Lung (tissue), 12 donors: ENCODE measurements around the gene SEMA5A. TPM values are rescaled to one million over a fixed set of nuclear protein-coding genes. Genes with fewer than 3 reads are reported as not detected.

Experiments
- ATAC-seq: fragments of 200-7000 bp; cut with Tn5 transposase; one replicate; pipeline ENCODE4 v1.9.1; 2020; ENCODE audit warnings: moderate number of reproducible peaks; ENCODE audit not compliant: insufficient read depth, low FRiP score
- DNase-seq, 3 donors: peaks; one replicate each; pipeline ENCODE4 v3.0.0-alpha.2; 2013 to 2017
- H3K27ac ChIP-seq, 2 donors: one replicate each; pipeline ENCODE4 v1.5.1; 2013; ENCODE audit warnings: mild to moderate bottlenecking in 2 of 2, moderate library complexity in 2 of 2, control low read depth in 1 of 2, inconsistent platforms in 1 of 2, low read depth in 1 of 2, low read length in 1 of 2
- H3K27me3 ChIP-seq, 3 donors: one replicate each; pipeline ENCODE4 v1.5.1; 2013; ENCODE audit warnings: low read length in 2 of 3; ENCODE audit not compliant: control insufficient read depth in 3 of 3, insufficient read depth in 3 of 3
- H3K36me3 ChIP-seq, 4 donors: one replicate each; pipeline ENCODE4 v1.5.1; 2013; ENCODE audit warnings: low read length in 4 of 4, mild to moderate bottlenecking in 1 of 4, moderate library complexity in 1 of 4; ENCODE audit not compliant: control insufficient read depth in 4 of 4, insufficient read depth in 4 of 4
- H3K4me1 ChIP-seq, 5 donors: one replicate each; pipeline ENCODE4 v1.5.1; 2013; ENCODE audit warnings: low read length in 5 of 5, mild to moderate bottlenecking in 2 of 5, moderate library complexity in 1 of 5; ENCODE audit not compliant: control insufficient read depth in 5 of 5, insufficient read depth in 5 of 5
- H3K4me3 ChIP-seq: one replicate; pipeline ENCODE4 v1.5.1; 2013; ENCODE audit warnings: mild to moderate bottlenecking, control low read depth, moderate library complexity
- H3K9ac ChIP-seq, 2 donors: one replicate each; pipeline ENCODE4 v1.5.1; 2013; ENCODE audit warnings: low read length in 2 of 2, control low read depth in 1 of 2; ENCODE audit not compliant: insufficient read depth in 1 of 2
- H3K9me3 ChIP-seq, 4 donors: one replicate each; pipeline ENCODE4 v1.5.1; 2013; ENCODE audit warnings: low read length in 3 of 4, mild to moderate bottlenecking in 1 of 4, moderate library complexity in 1 of 4; ENCODE audit not compliant: control insufficient read depth in 4 of 4, insufficient read depth in 3 of 4
- WGBS, 2 donors: extraction: QIAGEN DNeasy Blood & Tissue Kit; methylation state at CpG; one replicate each; pipeline ENCODE4 v1.1.7; 2013; 5-methylcytosine and 5-hydroxymethylcytosine counted together
- polyA plus RNA-seq, 2 donors: library from polyadenylated mRNA; stranded (reverse); fragments of 200-250 nt; gene quantifications; one replicate each; pipeline ENCODE4 v1.2.1, GENCODE V29; 2013
- total RNA-seq, 2 donors: library from RNA; depleted of rRNA in 1 of 2; stranded (reverse); fragments of >200 nt in 1 of 2; gene quantifications; one replicate each; pipeline ENCODE4 v1.2.1, GENCODE V29; 2014 to 2021
- TF ChIP-seq, protein P1 (sequence below): IDR thresholded peaks from 2 replicates; pipeline ENCODE4 v1.5.1; 2012; ENCODE audit warnings: mild to moderate bottlenecking; ENCODE audit errors: control extremely low read depth, extremely low read depth
- donor health status: control.
- donor health status: control.
- donor health status: Bipolar disorder and iron deficiency.
- donor health status: healthy.
- donor health status: DM: yes; HTN: yes; CAD: no.

Gene SEMA5A
- total and polyA plus RNA-seq, 4 donors: 3.1 to 44.9 (median 13.7) TPM

DNA sequence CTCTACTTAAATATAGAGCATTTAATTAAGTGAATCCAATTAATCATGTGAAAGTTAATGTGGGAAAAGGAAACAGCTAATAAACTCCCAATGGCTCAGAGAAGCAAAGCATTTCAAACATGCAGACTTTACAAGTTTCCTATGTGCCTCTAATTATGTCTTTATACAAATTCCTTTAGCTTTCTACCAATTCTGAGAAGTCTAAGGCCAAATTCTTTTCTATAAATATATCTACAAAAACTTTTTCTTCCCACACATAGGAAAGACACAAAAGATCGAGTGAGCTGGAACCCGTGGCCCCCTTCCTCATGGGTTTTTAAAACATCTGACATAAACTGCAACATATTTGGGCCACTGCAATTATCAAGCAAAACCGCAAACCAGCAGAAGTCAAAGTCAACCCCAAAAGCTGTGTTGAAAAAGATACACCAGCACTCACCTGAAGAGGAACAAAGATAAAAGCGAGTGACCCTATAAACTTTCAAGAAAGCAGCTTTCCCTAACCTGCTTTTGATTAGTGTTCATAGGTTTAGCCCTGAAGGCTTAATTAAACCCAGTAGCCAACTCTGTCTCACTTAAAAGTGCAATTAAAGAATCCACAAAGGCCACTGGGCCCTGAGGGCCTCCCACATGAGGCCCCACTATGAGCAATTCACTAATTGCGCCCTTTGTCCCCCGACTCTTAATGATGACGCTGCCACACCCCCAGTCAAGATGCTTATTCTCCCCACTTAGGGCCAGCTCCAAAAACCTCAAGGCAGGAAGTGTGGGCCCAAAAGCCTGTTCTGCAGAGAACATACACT is 12.1 kb downstream of the SEMA5A start:
- ATAC-seq (no peak), DNase-seq (no peak)
- TF ChIP-seq, protein P1, sequence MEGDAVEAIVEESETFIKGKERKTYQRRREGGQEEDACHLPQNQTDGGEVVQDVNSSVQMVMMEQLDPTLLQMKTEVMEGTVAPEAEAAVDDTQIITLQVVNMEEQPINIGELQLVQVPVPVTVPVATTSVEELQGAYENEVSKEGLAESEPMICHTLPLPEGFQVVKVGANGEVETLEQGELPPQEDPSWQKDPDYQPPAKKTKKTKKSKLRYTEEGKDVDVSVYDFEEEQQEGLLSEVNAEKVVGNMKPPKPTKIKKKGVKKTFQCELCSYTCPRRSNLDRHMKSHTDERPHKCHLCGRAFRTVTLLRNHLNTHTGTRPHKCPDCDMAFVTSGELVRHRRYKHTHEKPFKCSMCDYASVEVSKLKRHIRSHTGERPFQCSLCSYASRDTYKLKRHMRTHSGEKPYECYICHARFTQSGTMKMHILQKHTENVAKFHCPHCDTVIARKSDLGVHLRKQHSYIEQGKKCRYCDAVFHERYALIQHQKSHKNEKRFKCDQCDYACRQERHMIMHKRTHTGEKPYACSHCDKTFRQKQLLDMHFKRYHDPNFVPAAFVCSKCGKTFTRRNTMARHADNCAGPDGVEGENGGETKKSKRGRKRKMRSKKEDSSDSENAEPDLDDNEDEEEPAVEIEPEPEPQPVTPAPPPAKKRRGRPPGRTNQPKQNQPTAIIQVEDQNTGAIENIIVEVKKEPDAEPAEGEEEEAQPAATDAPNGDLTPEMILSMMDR: no peak
- no peak overlapping the region for H3K27ac ChIP-seq
- peaks cover 0 to 17% (median 3%) of the 10 kb centered on the region in 5 donors for H3K4me1 ChIP-seq
- H3K4me3 ChIP-seq: no peak overlapping the region
- H3K9me3 ChIP-seq: no peaks in the 10 kb centered on the region
- no peak overlapping the region for H3K9ac ChIP-seq
- H3K27me3 ChIP-seq: no peaks in the 10 kb centered on the region
- 86 to 91% methylated on average over 7 of the region's 7 CpGs for WGBS, 2 donors
- no peaks in the 10 kb centered on the region for H3K36me3 ChIP-seq

DNA sequence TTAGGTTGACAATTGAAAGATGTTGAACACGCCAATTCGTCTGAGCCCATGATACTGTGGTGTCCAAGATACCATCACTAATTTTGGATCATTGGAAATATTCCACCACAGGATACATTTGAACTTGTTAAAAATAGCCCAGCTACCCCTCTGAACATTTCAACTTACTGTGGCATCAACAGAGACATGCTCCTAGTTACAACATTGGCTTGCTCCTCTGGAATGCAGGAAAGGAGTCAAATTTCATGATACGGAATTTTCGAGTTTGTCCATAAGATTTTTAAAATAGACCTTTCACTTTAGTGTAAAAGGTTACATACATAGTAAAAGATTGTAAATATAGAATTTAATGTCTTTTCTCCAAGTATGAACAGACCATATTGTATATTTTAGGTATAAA is 12.8 kb downstream of the SEMA5A start:
- 65 to 77% methylated on average over 4 of the region's 4 CpGs for WGBS, 2 donors
- H3K36me3 ChIP-seq: no peaks in the 10 kb centered on the region
- peak overlapping the region in 1 of 2 donors; percentile 27 for H3K27ac ChIP-seq
- H3K9ac ChIP-seq: no peak overlapping the region
- H3K4me3 ChIP-seq: no peak overlapping the region
- H3K27me3 ChIP-seq: no peaks in the 10 kb centered on the region
- ATAC-seq: no peak
- H3K4me1 ChIP-seq: peaks cover 0 to 17% (median 2%) of the 10 kb centered on the region in 5 donors
- TF ChIP-seq, protein P1: no peak
- H3K9me3 ChIP-seq: no peaks in the 10 kb centered on the region
- peak in 1 of 3 donors; percentile 49 for DNase-seq

DNA sequence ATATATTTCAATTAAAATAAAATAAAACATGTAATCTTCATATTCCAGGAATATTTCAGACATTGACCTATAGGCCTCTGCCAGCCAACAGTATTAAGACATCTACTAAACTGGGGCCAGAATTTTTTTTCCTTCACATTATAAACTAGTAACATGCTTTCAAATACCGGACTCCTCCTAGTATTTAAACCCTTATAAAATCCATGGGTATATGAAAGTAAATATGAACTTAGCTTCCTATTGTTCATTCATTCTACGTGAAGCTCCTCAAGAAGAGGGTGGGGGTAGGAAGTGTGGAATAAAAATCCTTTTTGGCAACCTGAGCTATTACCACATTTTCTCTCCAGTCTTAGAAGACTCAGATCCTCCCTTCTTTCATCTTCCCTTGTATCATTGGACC is 16.4 kb downstream of the SEMA5A start:
- H3K4me3 ChIP-seq: no peak overlapping the region
- H3K9ac ChIP-seq: no peak overlapping the region
- peaks cover 0 to 9% (median 0%) of the 10 kb centered on the region in 5 donors for H3K4me1 ChIP-seq
- H3K27me3 ChIP-seq: no peaks in the 10 kb centered on the region
- 82 to 90% methylated on average over 2 of the region's 2 CpGs for WGBS, 2 donors
- ATAC-seq (no peak), DNase-seq (no peak)
- no peaks in the 10 kb centered on the region for H3K9me3 ChIP-seq
- peak overlapping the region in 1 of 2 donors; percentile 1 for H3K27ac ChIP-seq
- TF ChIP-seq, protein P1: no peak
- no peaks in the 10 kb centered on the region for H3K36me3 ChIP-seq
